ENCODE measurements around the gene MYLK. TPM values are rescaled to one million over a fixed set of nuclear protein-coding genes. Genes with fewer than 3 reads are reported as not detected.

The MYLK gene
- total and polyA plus RNA-seq, 4 donors: 17.0 to 47.7 (median 31.1) TPM

DNA sequence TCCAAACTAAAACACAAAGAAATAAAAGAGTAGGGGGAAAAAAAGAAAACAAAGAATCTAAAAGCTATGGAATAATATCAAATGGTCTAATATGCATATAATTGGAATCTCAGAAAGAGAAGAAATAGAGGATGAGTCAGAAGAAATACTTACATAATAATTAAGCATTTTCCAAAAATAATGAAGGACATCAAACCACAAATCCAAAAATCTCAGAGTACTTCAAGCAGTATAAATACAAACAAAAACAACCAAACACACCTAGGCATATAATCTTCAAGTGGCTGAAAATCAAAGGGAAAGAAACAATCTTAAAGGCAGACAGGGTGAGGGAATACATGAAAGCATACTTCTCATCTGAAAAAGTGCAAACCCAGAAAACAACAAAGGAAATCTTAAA, 46.3 kb downstream of the MYLK start:
- Histone ChIP-seq H3K4me1 (ENCODE audit: control insufficient read depth, insufficient read depth, low read length) (no peaks in the 10 kb centered on the region), H3K9me3 (ENCODE audit: control insufficient read depth, insufficient read depth, low read length) (peaks cover 2% of the 10 kb centered on the region), H3K27me3 (ENCODE audit: control insufficient read depth, insufficient read depth, low read length) (no peaks in the 10 kb centered on the region), H3K4me3 (ENCODE audit: low read depth, low read length) (no peak overlapping the region), H3K27ac (ENCODE audit: low read depth, low read length) (no peak overlapping the region), H3K36me3 (ENCODE audit: control insufficient read depth, insufficient read depth, low read length) (no peaks in the 10 kb centered on the region)
- no peak for DNase-seq (ENCODE audit: low read depth in 4 of 6, low spot score in 6 of 6)

DNA sequence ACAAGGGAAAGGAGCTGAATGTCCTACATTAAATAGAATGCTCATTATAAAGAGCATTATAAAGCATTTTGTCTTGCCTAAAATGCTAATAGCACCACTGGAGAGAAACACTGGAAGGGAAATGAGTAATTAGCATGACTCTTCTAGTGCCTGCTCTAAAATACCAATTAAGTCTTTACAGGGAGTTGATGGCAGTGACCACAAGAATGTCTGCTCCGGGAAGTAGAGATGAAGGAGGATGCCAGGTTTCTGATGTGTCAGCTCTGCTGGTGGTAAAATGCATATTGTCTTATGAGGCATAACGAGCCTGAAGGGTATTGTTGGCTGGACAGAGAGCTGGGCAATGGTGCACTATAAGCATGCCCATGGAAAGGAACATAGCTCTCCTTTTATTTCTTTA, 49.5 kb downstream of the MYLK start:
- DNase-seq (ENCODE audit: low read depth in 4 of 6, low spot score in 6 of 6): peak in 2 of 6 donors; percentile 17 to 71
- Histone ChIP-seq H3K27me3 (ENCODE audit: control insufficient read depth, insufficient read depth, low read length) (no peaks in the 10 kb centered on the region), H3K27ac (ENCODE audit: low read depth, low read length) (no peak overlapping the region), H3K4me1 (ENCODE audit: control insufficient read depth, insufficient read depth, low read length) (peaks cover 4% of the 10 kb centered on the region), H3K9me3 (ENCODE audit: control insufficient read depth, insufficient read depth, low read length) (no peaks in the 10 kb centered on the region), H3K4me3 (ENCODE audit: low read depth, low read length) (no peak overlapping the region), H3K36me3 (ENCODE audit: control insufficient read depth, insufficient read depth, low read length) (no peaks in the 10 kb centered on the region)
- WGBS (ENCODE audit: insufficient coverage): 18% methylated on average over 1 of the region's 2 CpGs

DNA sequence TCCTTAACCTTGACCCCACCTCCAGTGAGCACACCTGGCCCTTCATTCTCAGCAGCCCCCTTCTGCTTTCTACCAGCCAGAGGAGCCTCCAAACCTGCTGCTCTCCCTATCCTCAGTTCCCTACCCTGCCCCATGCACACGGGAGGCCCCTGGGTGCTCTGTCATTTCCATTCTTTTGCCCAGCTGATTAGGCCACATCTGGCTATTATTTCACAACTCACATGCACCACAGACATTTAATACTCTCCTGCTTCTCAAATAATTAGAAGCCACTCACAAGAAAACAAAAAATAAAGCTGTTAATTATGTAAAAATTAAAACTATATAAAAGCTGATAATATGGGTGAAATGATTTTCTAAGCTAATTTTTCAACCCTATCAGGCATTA, 50.7 kb downstream of the MYLK start:
- no peak for DNase-seq (ENCODE audit: low read depth in 4 of 6, low spot score in 6 of 6)
- Histone ChIP-seq H3K27ac (ENCODE audit: low read depth, low read length) (no peak overlapping the region), H3K27me3 (ENCODE audit: control insufficient read depth, insufficient read depth, low read length) (no peaks in the 10 kb centered on the region), H3K36me3 (ENCODE audit: control insufficient read depth, insufficient read depth, low read length) (no peaks in the 10 kb centered on the region), H3K9me3 (ENCODE audit: control insufficient read depth, insufficient read depth, low read length) (no peaks in the 10 kb centered on the region), H3K4me1 (ENCODE audit: control insufficient read depth, insufficient read depth, low read length) (peaks cover 4% of the 10 kb centered on the region), H3K4me3 (ENCODE audit: low read depth, low read length) (no peak overlapping the region)
- WGBS (ENCODE audit: insufficient coverage): 56% methylated on average over 1 of the region's 1 CpG

DNA sequence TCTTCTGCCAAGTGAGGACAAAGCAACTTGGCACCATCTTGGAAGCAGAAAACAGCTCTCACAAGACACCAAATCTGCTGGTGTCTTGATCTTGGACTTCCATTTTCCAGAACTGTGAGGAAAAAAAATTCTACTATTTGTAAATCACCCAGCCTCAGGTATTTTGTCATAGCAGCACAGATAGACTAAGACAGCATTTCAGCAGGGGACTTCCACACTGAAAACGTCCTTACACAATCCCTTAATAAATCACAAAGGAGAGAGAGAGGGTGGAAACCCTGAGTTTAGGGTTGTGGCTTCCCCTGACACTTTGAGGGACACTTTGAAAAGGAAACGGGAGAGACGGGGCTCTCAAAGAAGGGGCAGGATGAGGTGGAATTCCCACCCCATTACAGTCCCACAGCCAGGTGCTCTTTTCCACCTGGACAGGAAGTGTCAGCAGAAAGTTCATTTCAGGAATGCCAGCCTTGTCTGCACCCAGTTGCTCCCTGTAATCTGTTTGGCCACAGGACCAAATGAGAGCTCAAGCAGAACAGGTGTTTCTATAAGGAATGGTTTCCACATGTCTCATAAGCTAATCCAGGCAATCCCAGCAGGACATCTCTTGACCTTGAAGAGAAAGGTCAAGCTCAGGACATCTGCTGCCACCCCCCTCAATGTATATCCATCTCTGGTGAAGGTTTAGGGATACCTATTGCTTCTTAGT, 51.3 kb downstream of the MYLK start:
- Histone ChIP-seq H3K36me3 (ENCODE audit: control insufficient read depth, insufficient read depth, low read length) (no peaks in the 10 kb centered on the region), H3K9me3 (ENCODE audit: control insufficient read depth, insufficient read depth, low read length) (peaks cover 3% of the 10 kb centered on the region), H3K4me3 (ENCODE audit: low read depth, low read length) (no peak overlapping the region), H3K4me1 (ENCODE audit: control insufficient read depth, insufficient read depth, low read length) (peaks cover 4% of the 10 kb centered on the region), H3K27ac (ENCODE audit: low read depth, low read length) (no peak overlapping the region), H3K27me3 (ENCODE audit: control insufficient read depth, insufficient read depth, low read length) (no peaks in the 10 kb centered on the region)
- WGBS (ENCODE audit: insufficient coverage): 92% methylated on average over 2 of the region's 3 CpGs
- DNase-seq (ENCODE audit: low read depth in 4 of 6, low spot score in 6 of 6): no peak

DNA sequence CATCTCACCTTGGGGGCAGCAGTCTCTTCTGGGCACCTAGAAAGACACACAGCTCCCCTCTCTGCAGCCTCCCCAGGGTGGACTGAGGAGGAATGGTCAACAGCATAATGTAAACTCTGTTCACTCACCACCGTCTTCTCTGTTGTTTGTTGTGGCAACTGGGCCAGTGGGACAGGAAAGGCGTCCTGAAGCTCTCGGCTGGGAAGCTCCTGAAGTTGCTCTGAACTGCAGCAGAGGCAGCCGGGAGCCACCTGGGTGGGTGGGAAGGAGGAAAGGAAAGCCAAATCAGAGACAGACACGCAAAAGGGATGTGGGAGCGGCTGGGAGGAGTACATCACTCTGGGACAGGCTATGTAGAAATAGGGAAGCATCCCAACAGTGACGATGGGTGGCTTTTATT, 52.7 kb downstream of the MYLK start:
- H3K4me3 ChIP-seq (ENCODE audit: low read depth, low read length): no peak overlapping the region
- 67% methylated on average over 7 of the region's 7 CpGs for whole genome bisulfite sequencing (ENCODE audit: insufficient coverage)
- H3K9me3 ChIP-seq (ENCODE audit: control insufficient read depth, insufficient read depth, low read length): peaks cover 11% of the 10 kb centered on the region
- H3K4me1 ChIP-seq (ENCODE audit: control insufficient read depth, insufficient read depth, low read length): peaks cover 4% of the 10 kb centered on the region
- DNase-seq (ENCODE audit: low read depth in 4 of 6, low spot score in 6 of 6): no peak
- H3K36me3 ChIP-seq (ENCODE audit: control insufficient read depth, insufficient read depth, low read length): no peaks in the 10 kb centered on the region
- no peaks in the 10 kb centered on the region for H3K27me3 ChIP-seq (ENCODE audit: control insufficient read depth, insufficient read depth, low read length)
- H3K27ac ChIP-seq (ENCODE audit: low read depth, low read length): no peak overlapping the region

DNA sequence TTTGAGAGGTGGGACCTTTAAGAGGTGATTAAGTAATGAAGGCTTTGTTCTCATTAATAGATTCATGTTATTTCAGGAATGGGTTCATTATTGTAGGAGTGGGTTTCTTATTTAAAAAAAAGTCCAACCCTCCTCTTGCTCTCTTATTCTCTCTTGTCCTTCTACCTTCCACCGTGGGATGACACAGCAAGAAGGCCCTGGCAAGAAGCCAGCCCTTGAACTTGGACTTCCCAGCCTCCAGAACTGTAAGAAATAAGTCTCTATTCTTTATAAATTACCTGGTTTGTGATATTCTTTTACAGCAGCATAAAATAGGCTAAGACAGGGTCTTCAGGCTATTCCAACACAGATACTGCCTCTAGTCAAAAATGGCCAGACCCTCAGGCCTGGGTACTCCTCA, 62.2 kb downstream of the MYLK start:
- DNase-seq (ENCODE audit: low read depth in 4 of 6, low spot score in 6 of 6): no peak
- Histone ChIP-seq H3K9me3 (ENCODE audit: control insufficient read depth, insufficient read depth, low read length) (peaks cover 7% of the 10 kb centered on the region), H3K27ac (ENCODE audit: low read depth, low read length) (no peak overlapping the region), H3K27me3 (ENCODE audit: control insufficient read depth, insufficient read depth, low read length) (no peaks in the 10 kb centered on the region), H3K36me3 (ENCODE audit: control insufficient read depth, insufficient read depth, low read length) (no peaks in the 10 kb centered on the region), H3K4me1 (ENCODE audit: control insufficient read depth, insufficient read depth, low read length) (no peaks in the 10 kb centered on the region), H3K4me3 (ENCODE audit: low read depth, low read length) (no peak overlapping the region)
- WGBS (ENCODE audit: insufficient coverage): no CpG with 5 or more reads among the region's 1 CpG

DNA sequence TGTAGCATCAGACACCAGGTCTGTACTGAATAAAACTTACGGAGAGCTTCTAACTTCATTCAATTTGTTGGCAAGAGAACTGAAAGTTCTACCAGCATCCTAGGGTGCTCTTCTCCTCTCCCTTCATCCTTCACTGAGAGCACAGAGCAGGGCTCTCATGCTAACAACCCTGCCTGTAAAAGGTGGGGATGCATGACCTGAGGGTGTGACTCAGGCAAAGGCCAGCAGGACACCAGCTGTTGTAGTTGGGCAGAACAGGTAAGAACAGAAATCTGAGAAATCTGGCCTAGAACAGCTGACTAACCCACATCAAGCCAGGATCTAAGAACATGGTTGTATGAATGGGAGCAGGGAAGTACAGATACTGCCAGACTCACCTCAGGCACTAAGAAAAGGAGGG, 64.2 kb downstream of the MYLK start:
- Histone ChIP-seq H3K9me3 (ENCODE audit: control insufficient read depth, insufficient read depth, low read length) (peaks cover 1% of the 10 kb centered on the region), H3K4me3 (ENCODE audit: low read depth, low read length) (no peak overlapping the region), H3K36me3 (ENCODE audit: control insufficient read depth, insufficient read depth, low read length) (no peaks in the 10 kb centered on the region), H3K27me3 (ENCODE audit: control insufficient read depth, insufficient read depth, low read length) (no peaks in the 10 kb centered on the region), H3K27ac (ENCODE audit: low read depth, low read length) (no peak overlapping the region), H3K4me1 (ENCODE audit: control insufficient read depth, insufficient read depth, low read length) (no peaks in the 10 kb centered on the region)
- DNase-seq (ENCODE audit: low read depth in 4 of 6, low spot score in 6 of 6): no peak
- no CpG with 5 or more reads among the region's 1 CpG for WGBS (ENCODE audit: insufficient coverage)

DNA sequence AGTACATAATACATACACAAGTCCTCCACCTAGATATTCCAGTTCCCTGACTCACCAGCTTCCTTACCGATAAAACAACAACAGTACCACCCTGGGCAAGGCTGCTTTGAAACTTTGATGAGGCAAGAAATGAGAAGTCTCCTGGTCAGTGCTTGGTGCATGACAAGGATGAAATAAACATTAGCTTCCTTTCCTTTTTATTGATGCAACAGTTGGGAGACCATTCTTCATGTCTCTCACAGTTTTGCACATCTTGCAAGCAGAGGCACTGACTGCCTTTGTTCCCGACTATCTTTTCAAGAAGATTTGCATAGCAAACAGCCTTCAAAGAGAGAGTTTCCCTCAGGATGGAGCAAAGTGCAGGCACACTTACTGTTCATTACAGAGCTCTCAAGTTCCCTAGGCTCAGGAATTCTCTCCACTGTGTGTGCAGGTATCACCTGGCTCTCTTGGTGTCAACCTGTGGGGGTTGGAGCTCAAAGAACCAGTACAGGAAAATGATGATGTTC, 65.2 kb downstream of the MYLK start:
- H3K9me3 ChIP-seq (ENCODE audit: control insufficient read depth, insufficient read depth, low read length): peaks cover 1% of the 10 kb centered on the region
- no peaks in the 10 kb centered on the region for H3K27me3 ChIP-seq (ENCODE audit: control insufficient read depth, insufficient read depth, low read length)
- H3K27ac ChIP-seq (ENCODE audit: low read depth, low read length): no peak overlapping the region
- H3K4me3 ChIP-seq (ENCODE audit: low read depth, low read length): no peak overlapping the region
- no peaks in the 10 kb centered on the region for H3K4me1 ChIP-seq (ENCODE audit: control insufficient read depth, insufficient read depth, low read length)
- DNase-seq (ENCODE audit: low read depth in 4 of 6, low spot score in 6 of 6): no peak
- no peaks in the 10 kb centered on the region for H3K36me3 ChIP-seq (ENCODE audit: control insufficient read depth, insufficient read depth, low read length)
- WGBS (ENCODE audit: insufficient coverage): 0% methylated on average over 1 of the region's 2 CpGs

DNA sequence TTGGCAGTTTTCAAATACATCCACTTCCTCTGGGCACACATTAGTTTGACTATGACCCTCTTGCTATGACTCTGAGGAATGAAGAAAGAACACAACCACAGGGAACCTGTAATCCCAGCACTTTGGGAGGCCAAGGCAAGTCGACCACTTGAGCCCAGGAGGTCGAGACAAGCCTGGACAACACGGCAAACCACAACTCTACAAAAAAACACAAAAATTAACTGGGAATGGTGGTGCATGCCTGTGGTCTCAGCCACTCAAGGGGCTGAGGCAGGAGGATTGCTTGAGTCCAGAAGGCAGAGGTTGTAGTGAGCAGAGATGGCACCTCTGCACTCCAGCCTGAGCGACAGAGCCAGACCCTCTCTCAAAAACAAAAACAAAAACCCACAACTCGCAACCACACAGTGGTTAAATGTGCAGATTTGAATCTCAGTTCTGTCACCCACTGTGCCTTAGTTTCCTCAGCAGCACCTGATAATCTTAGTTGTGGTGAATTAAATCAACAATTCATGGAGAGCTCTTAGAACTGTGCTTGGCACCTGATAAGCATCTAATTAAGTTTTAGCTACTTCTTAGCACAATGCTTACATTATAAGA, 65.7 kb downstream of the MYLK start:
- no peaks in the 10 kb centered on the region for H3K27me3 ChIP-seq (ENCODE audit: control insufficient read depth, insufficient read depth, low read length)
- H3K36me3 ChIP-seq (ENCODE audit: control insufficient read depth, insufficient read depth, low read length): no peaks in the 10 kb centered on the region
- H3K27ac ChIP-seq (ENCODE audit: low read depth, low read length): no peak overlapping the region
- no CpG with 5 or more reads among the region's 5 CpGs for WGBS (ENCODE audit: insufficient coverage)
- peaks cover 1% of the 10 kb centered on the region for H3K9me3 ChIP-seq (ENCODE audit: control insufficient read depth, insufficient read depth, low read length)
- H3K4me1 ChIP-seq (ENCODE audit: control insufficient read depth, insufficient read depth, low read length): no peaks in the 10 kb centered on the region
- no peak overlapping the region for H3K4me3 ChIP-seq (ENCODE audit: low read depth, low read length)
- no peak for DNase-seq (ENCODE audit: low read depth in 4 of 6, low spot score in 6 of 6)

DNA sequence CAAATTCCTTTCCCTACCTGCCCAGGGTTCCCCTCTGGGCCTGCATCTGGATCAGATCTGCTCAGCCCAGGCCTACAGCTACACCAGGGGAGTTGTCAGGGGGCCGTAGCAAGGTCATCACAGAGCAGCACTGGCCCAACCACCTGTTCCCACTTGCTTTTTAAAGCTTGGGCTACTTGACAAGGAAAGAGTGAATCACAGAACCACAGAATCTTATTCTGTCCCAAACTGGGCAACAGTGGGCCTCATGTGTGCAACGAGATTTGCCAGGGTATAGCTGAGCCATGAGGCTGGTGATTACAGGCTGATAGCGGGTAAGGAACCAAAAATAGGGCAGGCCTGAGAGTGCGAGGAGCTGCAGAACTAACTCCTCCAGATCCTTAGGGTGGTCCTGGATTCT, 66.7 kb downstream of the MYLK start:
- no peak overlapping the region for H3K4me3 ChIP-seq (ENCODE audit: low read depth, low read length)
- 96% methylated on average over 3 of the region's 4 CpGs for WGBS (ENCODE audit: insufficient coverage)
- no peak overlapping the region for H3K27ac ChIP-seq (ENCODE audit: low read depth, low read length)

More for the DNA sequence above, 66.7 kb downstream of the MYLK start:
- Histone ChIP-seq H3K4me1 (ENCODE audit: control insufficient read depth, insufficient read depth, low read length) (no peaks in the 10 kb centered on the region), H3K36me3 (ENCODE audit: control insufficient read depth, insufficient read depth, low read length) (no peaks in the 10 kb centered on the region), H3K9me3 (ENCODE audit: control insufficient read depth, insufficient read depth, low read length) (peaks cover 1% of the 10 kb centered on the region), H3K27me3 (ENCODE audit: control insufficient read depth, insufficient read depth, low read length) (no peaks in the 10 kb centered on the region)
- DNase-seq (ENCODE audit: low read depth in 4 of 6, low spot score in 6 of 6): no peak

Measured in spinal cord (tissue), 10 donors.